BLaER1 (cell line): Measurements from ENCODE around the gene NLRP3.
A peak's percentile ranks its signal among the peaks of the same experiment; 100 is the strongest.
"Not testable (repeated sequence)": the region's sequence is repeated elsewhere in the genome, so short reads cannot be mapped to it uniquely, and the experiment has no call there.

Source experiments
- H3K27ac ChIP-seq: shearing (Covaris generic); formaldehyde crosslinking; 2 replicates; pipeline ENCODE4 v1.8.1; 2022
- H3K27me3 ChIP-seq: shearing (Covaris generic); formaldehyde crosslinking; 2 replicates; pipeline ENCODE4 v1.8.1; 2022
- H3K36me3 ChIP-seq: shearing (Covaris generic); formaldehyde crosslinking; 2 replicates; pipeline ENCODE4 v1.8.1; 2022
- H3K4me1 ChIP-seq: shearing (Covaris generic); formaldehyde crosslinking; 2 replicates; pipeline ENCODE4 v1.8.1; 2022
- H3K4me2 ChIP-seq: shearing (Covaris generic); formaldehyde crosslinking; 2 replicates; pipeline ENCODE4 v1.8.1; 2022
- H3K4me3 ChIP-seq: shearing (Covaris generic); formaldehyde crosslinking; 2 replicates; pipeline ENCODE4 v1.8.1; 2022
- H3K9ac ChIP-seq: shearing (Covaris generic); formaldehyde crosslinking; 2 replicates; pipeline ENCODE4 v1.8.1; 2022
- H3K9me3 ChIP-seq: shearing (Covaris generic); formaldehyde crosslinking; 2 replicates; pipeline ENCODE4 v1.8.1; 2022
- H4K20me1 ChIP-seq: shearing (Covaris generic); formaldehyde crosslinking; 2 replicates; pipeline ENCODE4 v1.8.1; 2022
- Cebpa-rat ChIP-seq: shearing (Covaris generic); IDR thresholded peaks from 2 replicates; pipeline ENCODE4 v1.8.1; 2022

Gene NLRP3

DNA sequence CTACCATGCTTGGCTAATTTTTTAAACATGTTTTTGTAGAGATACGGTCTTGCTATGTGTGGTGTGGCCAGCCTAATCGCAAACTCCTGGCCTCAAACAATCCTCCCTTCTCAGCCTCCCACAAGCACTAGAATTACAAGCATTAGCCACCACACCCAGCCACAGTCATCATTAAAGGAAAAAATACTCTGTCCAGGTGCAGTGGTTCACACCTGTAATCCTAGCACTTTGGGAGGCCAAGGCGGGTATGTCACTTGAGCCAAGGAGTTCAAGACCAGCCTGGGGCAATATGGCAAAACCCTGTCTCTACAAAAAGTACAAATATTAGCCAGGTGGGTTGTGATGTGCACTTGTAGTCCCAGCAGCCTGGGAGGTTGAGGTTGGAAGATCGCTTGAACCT lies 25.0 kb upstream of the NLRP3 start:
- H3K27ac ChIP-seq = peak overlapping the region; percentile 44
- no peak overlapping the region for H3K9ac ChIP-seq
- no peak for TF ChIP-seq Cebpa-rat
- no peaks in the 10 kb centered on the region for H3K27me3 ChIP-seq
- no peaks in the 10 kb centered on the region for H4K20me1 ChIP-seq
- H3K36me3 ChIP-seq = no peaks in the 10 kb centered on the region
- no peaks in the 10 kb centered on the region for H3K9me3 ChIP-seq
- peak overlapping the region; percentile 68 for H3K4me2 ChIP-seq
- peaks cover 34% of the 10 kb centered on the region for H3K4me1 ChIP-seq
- H3K4me3 ChIP-seq = no peak overlapping the region

DNA sequence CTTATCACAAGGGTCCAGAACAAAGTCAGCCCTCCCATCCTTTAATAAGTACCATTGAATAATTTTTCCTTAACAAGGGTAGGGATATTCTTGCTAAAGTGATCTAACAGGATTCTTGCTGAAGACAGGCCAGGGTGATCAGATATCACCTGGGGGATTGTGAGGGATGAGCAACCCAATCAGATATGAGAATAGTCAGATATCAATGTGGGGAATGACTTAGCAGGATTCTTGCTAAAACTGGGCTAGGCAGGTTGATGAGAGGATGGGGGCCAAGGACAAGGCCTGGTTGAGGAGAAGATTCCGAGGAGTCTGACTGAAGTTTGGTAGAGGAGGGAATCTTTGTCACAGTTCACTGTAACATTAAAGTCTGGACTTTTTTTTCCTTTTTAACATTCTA lies 23.9 kb upstream of the NLRP3 start:
- peaks cover 34% of the 10 kb centered on the region for H3K4me1 ChIP-seq
- H3K4me3 ChIP-seq = no peak overlapping the region
- no peak for TF ChIP-seq Cebpa-rat
- H3K9me3 ChIP-seq = no peaks in the 10 kb centered on the region
- no peaks in the 10 kb centered on the region for H3K36me3 ChIP-seq
- no peak overlapping the region for H3K9ac ChIP-seq
- H4K20me1 ChIP-seq = no peaks in the 10 kb centered on the region
- H3K27me3 ChIP-seq = no peaks in the 10 kb centered on the region
- H3K27ac ChIP-seq = peak overlapping the region; percentile 23; the same call in 1 of the 2 replicates
- no peak overlapping the region for H3K4me2 ChIP-seq

DNA sequence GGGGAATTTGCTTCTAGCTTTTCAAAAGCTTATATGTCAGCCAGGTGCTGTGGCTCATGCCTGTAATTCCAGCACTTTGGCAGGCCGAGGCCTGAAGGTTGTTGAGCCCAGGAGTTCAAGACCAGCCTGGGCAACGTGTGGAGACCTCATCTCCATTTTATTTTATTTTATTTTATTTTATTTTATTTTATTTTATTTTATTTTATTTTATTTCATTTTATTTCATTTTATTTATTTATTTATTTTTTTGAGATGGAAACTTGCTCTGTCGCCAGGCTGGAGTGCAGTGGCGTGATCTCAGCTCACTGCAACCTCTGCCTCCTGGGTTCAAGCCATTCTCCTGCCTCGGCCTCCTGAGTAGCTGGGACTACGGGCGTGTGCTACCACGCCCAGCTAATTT lies 20.9 kb upstream of the NLRP3 start:
- not testable (repeated sequence) for H3K9me3 ChIP-seq, H4K20me1 ChIP-seq, H3K27me3 ChIP-seq, H3K9ac ChIP-seq, H3K4me3 ChIP-seq, H3K4me2 ChIP-seq, H3K27ac ChIP-seq, H3K36me3 ChIP-seq
- H3K4me1 ChIP-seq = peaks cover 17% of the 10 kb centered on the region

DNA sequence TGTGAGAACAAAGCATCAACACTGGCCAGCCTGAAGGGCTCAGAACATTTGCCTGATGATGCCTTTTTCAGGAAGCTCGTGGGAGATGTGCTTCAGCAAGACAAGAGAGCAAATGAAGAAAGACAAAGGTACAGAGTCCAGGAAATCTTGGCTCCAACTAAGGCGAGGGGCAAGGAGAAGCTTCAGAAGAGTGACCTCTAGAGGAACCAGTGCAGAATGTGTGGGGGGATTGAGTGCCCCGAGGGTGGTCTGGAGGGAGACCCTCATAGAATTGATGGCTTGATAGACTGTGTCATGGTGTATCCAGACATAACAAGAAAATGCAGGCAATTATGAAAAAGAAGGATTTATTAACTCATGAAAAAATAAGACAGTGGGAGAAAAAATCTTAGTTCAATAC lies 15.3 kb upstream of the NLRP3 start:
- H3K36me3 ChIP-seq = no peaks in the 10 kb centered on the region
- no peak overlapping the region for H3K9ac ChIP-seq
- TF ChIP-seq Cebpa-rat = no peak
- H3K4me1 ChIP-seq = no peaks in the 10 kb centered on the region
- no peak overlapping the region for H3K4me2 ChIP-seq
- H3K9me3 ChIP-seq = no peaks in the 10 kb centered on the region
- no peak overlapping the region for H3K27ac ChIP-seq
- H3K27me3 ChIP-seq = no peaks in the 10 kb centered on the region
- H3K4me3 ChIP-seq = no peak overlapping the region
- H4K20me1 ChIP-seq = no peaks in the 10 kb centered on the region

DNA sequence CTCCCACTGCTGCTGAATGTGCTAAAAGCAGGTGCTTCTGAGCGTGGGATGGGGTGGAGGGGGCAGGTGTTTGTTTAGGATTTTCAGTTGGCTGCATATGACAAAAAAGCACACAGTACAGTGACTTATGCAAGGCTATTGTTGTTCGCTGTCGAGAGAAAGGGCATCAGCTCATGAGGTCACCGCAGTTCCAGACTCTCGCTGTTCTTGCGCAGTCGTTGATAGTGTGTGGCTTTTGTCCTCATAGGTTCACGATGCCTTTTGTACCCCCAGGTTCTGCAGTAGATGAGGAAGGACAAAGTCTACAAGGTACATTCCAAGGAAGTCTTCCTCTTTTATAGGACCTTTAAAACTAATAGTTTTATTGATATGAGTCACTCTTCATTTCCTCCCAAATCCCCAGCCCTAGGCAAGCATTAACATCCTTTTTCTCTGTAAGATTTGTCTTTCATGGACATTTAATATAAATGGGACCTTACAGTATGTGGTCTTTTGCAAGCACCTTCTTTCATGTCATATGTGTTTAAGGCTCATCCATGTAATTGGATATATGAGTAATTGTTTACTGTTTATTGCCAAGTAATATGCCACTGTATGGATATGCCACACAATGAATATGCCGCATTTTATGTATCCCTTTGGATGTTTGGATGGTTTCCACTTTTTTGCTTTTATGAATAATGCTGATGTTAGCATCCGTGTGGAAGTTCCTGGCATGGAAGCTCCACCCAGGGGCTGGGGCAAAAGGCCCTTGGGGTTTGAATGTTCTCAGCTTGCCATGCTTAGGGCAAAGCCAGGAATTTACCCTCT lies 14.5 kb upstream of the NLRP3 start:
- H3K4me2 ChIP-seq = no peak overlapping the region

DNA sequence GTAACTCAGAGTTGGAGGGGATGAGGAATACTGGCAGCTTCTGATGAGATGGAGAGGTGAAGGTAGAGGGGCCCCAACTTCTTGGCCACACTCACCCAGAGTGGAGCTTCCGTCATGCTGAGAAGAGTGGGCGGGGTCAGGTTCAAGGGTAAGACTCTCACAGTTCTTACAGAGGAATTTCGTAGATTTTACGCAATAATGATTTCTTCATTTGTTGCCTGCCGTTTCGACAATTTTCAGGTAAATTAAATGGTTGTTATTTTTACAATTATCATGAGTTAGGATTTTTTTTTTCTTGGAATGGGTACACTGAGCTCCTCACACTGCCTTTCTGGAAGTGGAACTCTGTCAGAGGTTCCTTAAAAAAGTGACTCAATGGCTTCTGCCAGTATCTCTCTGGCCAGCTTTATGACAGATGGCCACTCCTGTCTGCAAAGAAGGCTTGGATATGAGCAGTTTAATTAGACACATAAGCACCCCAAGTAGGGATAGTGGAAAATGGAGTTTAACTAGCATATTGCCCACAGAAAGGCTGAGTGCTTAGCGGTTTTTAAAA lies 13.8 kb upstream of the NLRP3 start:
- H3K4me1 ChIP-seq = peaks cover 6% of the 10 kb centered on the region

More for the DNA sequence above, 14.5 kb upstream of the NLRP3 start:
- H4K20me1 ChIP-seq = no peaks in the 10 kb centered on the region
- H3K27ac ChIP-seq = no peak overlapping the region
- no peak overlapping the region for H3K9ac ChIP-seq
- no peak overlapping the region for H3K4me3 ChIP-seq
- no peak for TF ChIP-seq Cebpa-rat
- no peaks in the 10 kb centered on the region for H3K27me3 ChIP-seq
- H3K4me1 ChIP-seq = no peaks in the 10 kb centered on the region
- no peaks in the 10 kb centered on the region for H3K36me3 ChIP-seq
- H3K9me3 ChIP-seq = no peaks in the 10 kb centered on the region

DNA sequence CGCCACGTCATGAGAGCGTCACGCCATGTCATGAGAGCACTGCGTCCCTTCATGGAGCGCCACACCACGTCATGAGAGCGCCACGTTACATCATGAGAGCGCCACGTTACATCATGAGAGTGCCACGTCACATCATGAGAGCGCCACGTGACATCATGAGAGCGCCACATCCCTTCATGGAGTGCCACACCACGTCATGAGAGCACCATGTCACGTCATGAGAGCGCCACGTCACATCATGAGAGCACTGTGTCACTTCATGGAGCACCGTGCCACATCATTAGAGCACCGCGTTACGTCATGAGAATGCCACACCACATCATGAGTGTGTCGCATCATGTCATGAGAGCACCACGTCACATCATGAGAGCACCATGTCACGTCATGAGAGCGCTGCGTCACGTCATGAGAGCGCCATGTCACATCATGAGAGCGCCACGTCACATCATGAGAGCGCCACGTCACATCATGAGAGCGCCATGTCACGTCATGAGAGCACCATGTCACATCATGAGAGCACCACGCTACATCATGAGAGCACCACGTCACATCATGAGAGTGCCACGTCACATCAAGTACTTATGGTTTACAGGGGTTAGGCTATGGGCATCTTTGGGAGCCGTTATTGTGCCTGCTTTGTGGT lies 9.8 kb upstream of the NLRP3 start:
- Histone ChIP-seq H4K20me1 (no peaks in the 10 kb centered on the region), H3K9ac (no peak overlapping the region), H3K4me2 (no peak overlapping the region), H3K27me3 (no peaks in the 10 kb centered on the region), H3K4me1 (peaks cover 33% of the 10 kb centered on the region), H3K9me3 (no peaks in the 10 kb centered on the region), H3K4me3 (no peak overlapping the region), H3K36me3 (no peaks in the 10 kb centered on the region), H3K27ac (no peak overlapping the region)
- TF ChIP-seq Cebpa-rat = no peak

More for the DNA sequence above, 13.8 kb upstream of the NLRP3 start:
- Histone ChIP-seq H3K9ac (no peak overlapping the region), H3K4me2 (no peak overlapping the region), H3K9me3 (no peaks in the 10 kb centered on the region), H3K36me3 (no peaks in the 10 kb centered on the region), H3K27ac (no peak overlapping the region), H3K27me3 (no peaks in the 10 kb centered on the region), H3K4me3 (no peak overlapping the region), H4K20me1 (no peaks in the 10 kb centered on the region)
- TF ChIP-seq Cebpa-rat = no peak

DNA sequence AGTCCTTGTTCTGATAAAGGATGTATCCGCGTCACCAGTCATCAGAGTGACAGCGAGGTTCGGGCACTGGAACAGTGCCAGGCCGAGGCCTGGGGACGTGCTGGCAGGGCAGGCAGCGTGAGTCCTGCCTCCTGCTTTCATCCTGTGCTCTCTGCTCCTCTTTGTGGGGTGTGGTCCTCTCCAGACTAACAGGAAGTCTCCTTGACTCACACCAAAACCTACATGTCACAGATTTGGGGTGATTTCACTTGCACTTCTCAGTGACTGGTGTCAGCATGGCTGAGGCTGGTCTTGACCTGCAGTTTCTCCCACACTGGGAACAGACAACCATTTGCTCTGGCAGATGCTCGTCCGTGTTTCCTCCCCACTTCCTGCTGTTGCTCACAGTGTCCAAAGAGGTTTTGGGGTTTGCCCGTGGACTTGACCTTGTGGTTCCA lies 8.8 kb upstream of the NLRP3 start:
- Histone ChIP-seq H3K36me3 (no peaks in the 10 kb centered on the region), H3K9me3 (no peaks in the 10 kb centered on the region), H4K20me1 (no peaks in the 10 kb centered on the region), H3K9ac (no peak overlapping the region), H3K4me3 (no peak overlapping the region), H3K4me1 (peaks cover 43% of the 10 kb centered on the region), H3K27me3 (no peaks in the 10 kb centered on the region), H3K4me2 (peak overlapping the region; percentile 57), H3K27ac (peak overlapping the region; percentile 55; the same call in 1 of the 2 replicates)
- TF ChIP-seq Cebpa-rat = no peak

DNA sequence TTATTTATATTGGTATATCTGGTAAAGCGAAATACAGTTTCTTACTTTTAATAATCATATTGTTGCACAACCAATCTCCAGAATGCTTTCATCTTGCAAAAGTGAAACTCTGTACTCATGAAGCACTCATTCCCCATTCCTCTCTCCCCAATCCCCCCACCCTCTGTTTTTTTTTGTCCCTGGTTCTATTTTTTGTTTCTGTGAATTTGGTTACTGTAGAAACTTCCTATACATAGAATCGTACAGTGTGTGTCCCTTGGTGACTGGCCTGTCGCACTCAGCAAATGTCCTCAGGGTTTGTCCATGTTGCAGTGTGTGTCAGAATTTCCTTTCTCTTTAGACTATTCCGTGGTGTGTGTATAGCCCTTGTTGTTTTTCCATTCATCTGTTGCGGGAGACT lies 7.9 kb upstream of the NLRP3 start:
- Histone ChIP-seq H3K27me3 (no peaks in the 10 kb centered on the region), H3K36me3 (no peaks in the 10 kb centered on the region), H3K4me3 (no peak overlapping the region), H3K9ac (no peak overlapping the region), H3K9me3 (no peaks in the 10 kb centered on the region), H3K27ac (no peak overlapping the region), H4K20me1 (no peaks in the 10 kb centered on the region), H3K4me1 (peaks cover 52% of the 10 kb centered on the region), H3K4me2 (peak overlapping the region; percentile 57)
- no peak for TF ChIP-seq Cebpa-rat

DNA sequence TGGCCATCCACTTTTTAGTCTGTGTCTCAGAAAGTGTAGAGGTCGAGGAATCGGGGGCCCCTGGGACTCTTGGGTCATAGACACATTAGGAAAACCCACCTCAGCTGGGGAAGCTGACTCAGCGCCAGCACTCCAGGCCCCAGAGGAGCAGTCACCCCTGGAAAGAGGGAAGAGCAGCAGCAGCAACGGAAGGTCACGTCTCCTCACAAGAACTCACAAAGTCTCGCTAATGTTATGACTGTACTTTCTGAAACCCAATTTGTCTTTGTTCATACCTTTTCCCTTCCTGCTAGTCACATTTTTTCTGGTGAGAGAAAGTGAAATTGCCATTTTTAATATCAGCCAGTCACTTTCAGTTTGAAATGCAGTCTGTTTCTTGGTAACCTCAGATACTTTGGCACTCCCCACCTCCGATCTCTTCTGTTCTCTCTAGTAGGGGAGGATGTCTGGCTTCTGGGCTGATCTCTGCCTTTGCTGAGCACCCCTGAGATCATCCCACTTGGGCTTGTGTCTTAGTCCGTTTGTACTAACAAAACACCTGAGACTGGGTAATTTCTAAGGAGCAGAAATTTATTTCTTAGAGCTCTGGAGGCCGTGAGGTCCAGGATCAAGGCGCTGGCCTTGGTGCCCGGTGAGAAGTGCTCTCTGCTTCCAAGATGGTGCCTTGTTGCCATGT lies 6.0 kb upstream of the NLRP3 start:
- Histone ChIP-seq H3K27ac (peak overlapping the region; percentile 37; the same call in 1 of the 2 replicates), H3K4me1 (peaks cover 68% of the 10 kb centered on the region), H3K27me3 (no peaks in the 10 kb centered on the region), H3K36me3 (no peaks in the 10 kb centered on the region), H3K4me2 (peak overlapping the region; percentile 31), H4K20me1 (no peaks in the 10 kb centered on the region), H3K9me3 (no peaks in the 10 kb centered on the region), H3K9ac (no peak overlapping the region), H3K4me3 (no peak overlapping the region)
- TF ChIP-seq Cebpa-rat = no peak
